ENCODE measurements around the gene SEC14L1. TPM values are rescaled to one million over a fixed set of nuclear protein-coding genes. Genes with fewer than 3 reads are reported as not detected.

The SEC14L1 gene
- total RNA-seq, 1 experiment from 2014 or later = 81.0 TPM

DNA sequence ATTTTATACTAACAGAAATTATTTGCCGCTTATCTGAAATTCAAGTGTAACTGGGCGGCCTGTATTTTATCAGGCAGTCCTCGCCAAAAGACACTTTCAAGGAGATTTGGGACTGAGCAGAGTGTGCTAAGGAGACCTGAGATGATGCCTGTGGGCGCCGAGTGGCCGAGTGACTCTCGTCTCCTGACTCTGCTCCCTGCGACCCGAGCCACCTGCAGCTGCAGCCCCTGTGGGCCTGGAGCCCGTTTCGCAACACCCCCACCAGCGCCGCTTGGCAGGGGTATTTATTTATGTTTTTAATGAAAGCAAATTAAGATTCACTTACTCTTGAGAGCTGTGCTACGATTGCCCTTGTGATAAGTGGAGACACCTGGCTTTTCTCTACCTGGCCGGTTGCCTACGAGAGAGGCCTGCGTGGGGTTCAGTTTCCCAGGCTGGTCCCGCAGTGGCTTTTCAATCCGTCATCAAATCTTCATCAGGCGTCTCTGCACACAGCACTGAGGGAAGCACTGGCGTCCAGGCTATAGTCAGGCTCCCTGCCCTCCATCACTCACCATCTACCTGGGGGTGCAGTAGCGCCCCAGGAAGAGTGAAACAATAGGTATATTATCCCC lies 124.0 kb downstream of the SEC14L1 start (continued):
- TF ChIP-seq GABPB1 (CRISPR knock-in tag; IDR thresholded peaks at IDR 0.05) (no peak), CREB1 (CRISPR knock-in tag; IDR thresholded peaks at IDR 0.05) (no peak), KAT7 (CRISPR knock-in tag; IDR thresholded peaks at IDR 0.05; ENCODE audit: borderline replicate concordance) (no peak), ATF1 (CRISPR knock-in tag; IDR thresholded peaks at IDR 0.05) (no peak)

DNA sequence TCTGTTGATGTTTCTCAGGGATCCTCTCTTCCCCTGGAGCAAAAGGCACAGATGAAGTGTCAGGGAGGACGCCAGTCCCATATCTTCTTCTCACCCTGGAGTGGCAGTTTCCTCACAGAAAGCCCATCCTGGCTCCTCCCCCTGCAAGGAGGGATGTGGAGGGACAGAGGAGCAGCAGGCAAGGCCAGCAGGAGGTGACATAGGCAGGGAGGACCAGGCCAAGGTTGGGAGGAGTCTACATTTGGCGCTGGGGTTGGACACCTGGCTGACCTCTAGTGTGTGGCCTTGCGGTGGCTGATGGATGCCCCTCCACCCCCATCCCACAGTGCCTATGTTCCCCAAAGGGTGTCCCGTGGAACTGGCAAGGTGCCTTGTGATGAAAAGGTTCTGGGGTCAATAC lies 125.4 kb downstream of the SEC14L1 start:
- Mint-ChIP-seq H3K27ac (no peak overlapping the region), H3K9me3 (no peaks in the 10 kb centered on the region), H3K36me3 (no peaks in the 10 kb centered on the region), H3K27me3 (ENCODE audit: low read depth) (no peaks in the 10 kb centered on the region; the same call in 1 of the 2 replicates), H3K4me3 (no peak overlapping the region), H3K4me1 (peaks cover 16% of the 10 kb centered on the region)
- ATAC-seq = no peak
- DNase-seq (ENCODE audit: low spot score) = no peak
- TF ChIP-seq, protein P1, sequence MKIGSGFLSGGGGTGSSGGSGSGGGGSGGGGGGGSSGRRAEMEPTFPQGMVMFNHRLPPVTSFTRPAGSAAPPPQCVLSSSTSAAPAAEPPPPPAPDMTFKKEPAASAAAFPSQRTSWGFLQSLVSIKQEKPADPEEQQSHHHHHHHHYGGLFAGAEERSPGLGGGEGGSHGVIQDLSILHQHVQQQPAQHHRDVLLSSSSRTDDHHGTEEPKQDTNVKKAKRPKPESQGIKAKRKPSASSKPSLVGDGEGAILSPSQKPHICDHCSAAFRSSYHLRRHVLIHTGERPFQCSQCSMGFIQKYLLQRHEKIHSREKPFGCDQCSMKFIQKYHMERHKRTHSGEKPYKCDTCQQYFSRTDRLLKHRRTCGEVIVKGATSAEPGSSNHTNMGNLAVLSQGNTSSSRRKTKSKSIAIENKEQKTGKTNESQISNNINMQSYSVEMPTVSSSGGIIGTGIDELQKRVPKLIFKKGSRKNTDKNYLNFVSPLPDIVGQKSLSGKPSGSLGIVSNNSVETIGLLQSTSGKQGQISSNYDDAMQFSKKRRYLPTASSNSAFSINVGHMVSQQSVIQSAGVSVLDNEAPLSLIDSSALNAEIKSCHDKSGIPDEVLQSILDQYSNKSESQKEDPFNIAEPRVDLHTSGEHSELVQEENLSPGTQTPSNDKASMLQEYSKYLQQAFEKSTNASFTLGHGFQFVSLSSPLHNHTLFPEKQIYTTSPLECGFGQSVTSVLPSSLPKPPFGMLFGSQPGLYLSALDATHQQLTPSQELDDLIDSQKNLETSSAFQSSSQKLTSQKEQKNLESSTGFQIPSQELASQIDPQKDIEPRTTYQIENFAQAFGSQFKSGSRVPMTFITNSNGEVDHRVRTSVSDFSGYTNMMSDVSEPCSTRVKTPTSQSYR (CRISPR knock-in tag; IDR thresholded peaks at IDR 0.05) = no peak
- TF ChIP-seq ZNF263 (CRISPR knock-in tag; IDR thresholded peaks at IDR 0.05; ENCODE audit: low read depth) = 0 out of 2 replicates have a peak, but pooled peaks have one; percentile 27
- CTCF ChIA-PET = interaction anchor here (0.6 to 1.3 kb wide), 7 partner anchors 9 to 547 kb away, joined by 3 to 9 read pairs (median 4); no protein-coding TSS in a partner anchor
- POLR2A ChIA-PET = no interaction called here

Measured in WTC11 (cell line).